Keratinocyte (primary cell): ENCODE results near the gene UCN2. TPM values are rescaled to one million over a fixed set of nuclear protein-coding genes. Genes with fewer than 3 reads are reported as not detected.

Source experiments
- DNase-seq: peaks from one replicate; pipeline ENCODE4 v3.0.0-alpha.2; 2011; ENCODE audit warnings: low read depth, missing footprints, low spot score
- FAIRE-seq: peaks from 2 replicates; lab custom pipeline; 2011; peaks lifted over from hg19 to GRCh38; lab: Jason Lieb, UNC
- H2AFZ ChIP-seq: 2 replicates; pipeline ENCODE4 v1.6.0; 2012; ENCODE audit warnings: low read length, control low read depth, inconsistent platforms; ENCODE audit not compliant: control insufficient read depth
- H3K27ac ChIP-seq: 2 replicates; pipeline ENCODE4 v1.5.1; 2011; ENCODE audit warnings: low read length; ENCODE audit not compliant: control insufficient read depth, insufficient read depth
- H3K27me3 ChIP-seq: 3 replicates; pipeline ENCODE4 v1.6.0; 2011; ENCODE audit warnings: low read length; ENCODE audit not compliant: control insufficient read depth, insufficient read depth; ENCODE audit errors: extremely low read depth
- H3K36me3 ChIP-seq, 2 experiments: 2 replicates in 1 of 2; 3 replicates in 1 of 2; pipeline ENCODE4 v1.5.1; 2011; ENCODE audit warnings: low read length in 2 of 2, mild to moderate bottlenecking in 1 of 2; ENCODE audit not compliant: control insufficient read depth in 2 of 2, insufficient read depth in 2 of 2; ENCODE audit errors: extremely low read depth in 1 of 2
- H3K4me1 ChIP-seq: 3 replicates; pipeline ENCODE4 v1.5.1; 2011; ENCODE audit warnings: low read length; ENCODE audit not compliant: control insufficient read depth, insufficient read depth; ENCODE audit errors: extremely low read depth
- H3K4me2 ChIP-seq: 3 replicates; pipeline ENCODE4 v1.6.0; 2011; ENCODE audit warnings: low read depth, low read length; ENCODE audit not compliant: control insufficient read depth, insufficient read depth; ENCODE audit errors: extremely low read depth
- H3K4me3 ChIP-seq, 3 experiments: fragments of 200-600 bp in 1 of 3; sonication (generic) in 1 of 3; 2 replicates in 2 of 3; 3 replicates in 1 of 3; pipeline ENCODE4 v1.5.1; 2011 to 2016; ENCODE audit warnings: low read length in 3 of 3, mild to moderate bottlenecking in 3 of 3, control low read depth in 2 of 3, inconsistent platforms in 1 of 3, low read depth in 1 of 3, mixed read lengths in 1 of 3, mixed run types in 1 of 3, moderate library complexity in 1 of 3; ENCODE audit not compliant: control insufficient read depth in 2 of 3, insufficient read depth in 2 of 3; ENCODE audit errors: extremely low read depth in 1 of 3
- H3K79me2 ChIP-seq: 2 replicates; pipeline ENCODE4 v1.6.0; 2012; ENCODE audit warnings: low read length; ENCODE audit not compliant: control insufficient read depth, insufficient read depth
- H3K9ac ChIP-seq: 3 replicates; pipeline ENCODE4 v1.6.0; 2011; ENCODE audit warnings: low read length; ENCODE audit not compliant: control insufficient read depth, insufficient read depth; ENCODE audit errors: extremely low read depth
- H3K9me1 ChIP-seq: 3 replicates; pipeline ENCODE4 v1.6.0; 2011; ENCODE audit warnings: low read length; ENCODE audit not compliant: control insufficient read depth, insufficient read depth; ENCODE audit errors: extremely low read depth
- H3K9me3 ChIP-seq: 2 replicates; pipeline ENCODE4 v1.5.1; 2012; ENCODE audit warnings: low read depth, low read length; ENCODE audit not compliant: control insufficient read depth
- H4K20me1 ChIP-seq: 3 replicates; pipeline ENCODE4 v1.6.0; 2011; ENCODE audit warnings: low read length; ENCODE audit not compliant: control insufficient read depth, insufficient read depth; ENCODE audit errors: extremely low read depth
- CTCF ChIP-seq, 3 experiments: IDR thresholded peaks in 1 of 3; conservative IDR thresholded peaks in 1 of 3; optimal IDR thresholded peaks in 1 of 3; 2 replicates in 2 of 3; 3 replicates in 1 of 3; pipeline versions ENCODE3 to v1.5.1; 2011; ENCODE audit warnings: low read length in 3 of 3, mild to moderate bottlenecking in 3 of 3, moderate library complexity in 2 of 3, control low read depth in 1 of 3, inconsistent platforms in 1 of 3; ENCODE audit not compliant: insufficient read depth in 2 of 3; ENCODE audit errors: extremely low read depth in 1 of 3
- EZH2 ChIP-seq: IDR thresholded peaks from one replicate; pipeline ENCODE4 v1.6.1; 2012; ENCODE audit warnings: inconsistent platforms, mild to moderate bottlenecking, low read length, moderate library complexity
- dilution Hi-C: fragments of 300-500 bp; cut with MboI; formaldehyde crosslinking; loops from one replicate; pipeline ENCODE4 v1.7.0; 2020; ENCODE audit warnings: low sequenced_read_pairs; ENCODE audit not compliant: extremely low pct_ligation_motif_present
- polyA plus RNA-seq, 5 experiments: library from polyadenylated mRNA; depleted of rRNA in 3 of 5; stranded (reverse) in 3 of 5; stranded (forward) in 1 of 5; unstranded in 1 of 5; fragments of >200 nt; gene quantifications; 1 replicate in 1 of 5; 2 replicates in 3 of 5; 3 replicates in 1 of 5; pipeline versions ENCODE4 v1.2.1 to v1.2.3, GENCODE V29; 2011 to 2012; ENCODE audit warnings: missing spikeins in 2 of 5, low read depth in 1 of 5, low replicate concordance in 1 of 5

The UCN2 gene
- polyA plus RNA-seq, 1 donor (not counting 4 experiments of a cell fraction or from before 2014, with no cell fraction given): 5.7 TPM

GRCh38 chr3:48595526-48596121 is 32.0 kb upstream of the UCN2 start:
- Histone ChIP-seq H3K4me2 (peak overlapping the region; percentile 98), H4K20me1 (peaks cover 12% of the 10 kb centered on the region), H2AFZ (no peak overlapping the region), H3K79me2 (peaks cover 45% of the 10 kb centered on the region), H3K36me3 (peaks cover 25 to 45% of the 10 kb centered on the region in 2 experiments), H3K4me1 (peaks cover 81% of the 10 kb centered on the region), H3K27ac (peak overlapping the region; percentile 98), H3K4me3 (peak overlapping the region; percentile 60 to 95 (median 91)), H3K27me3 (no peaks in the 10 kb centered on the region), H3K9me1 (peaks cover 2% of the 10 kb centered on the region), H3K9ac (peak overlapping the region; percentile 93), H3K9me3 (no peaks in the 10 kb centered on the region)
- dilution Hi-C loops: no loop called here
- DNase-seq (peak; percentile 100), FAIRE-seq (peak; percentile 96)
- no peak for TF ChIP-seq CTCF (optimal IDR thresholded peaks at IDR 0.05 in 1 of 3, IDR thresholded peaks at IDR 0.05 in 1 of 3, conservative IDR thresholded peaks at IDR 0.05 in 1 of 3; ENCODE audit: extremely low read depth in 1 of 3, insufficient read depth in 2 of 3, low read length in 3 of 3)
- no peak for TF ChIP-seq EZH2

- H3K9me3 ChIP-seq: no peaks in the 10 kb centered on the region
- no peak for FAIRE-seq
- H3K4me3 ChIP-seq: peak within 1 kb of the TSS; percentile 60 to 95 (median 91)
- H4K20me1 ChIP-seq: peaks cover 16% of the 10 kb centered on the region
- H3K36me3 ChIP-seq: peaks cover 25 to 48% of the 10 kb centered on the region in 2 experiments
- peak; percentile 69 for DNase-seq
- dilution Hi-C loops: no loop called here
- H3K4me2 ChIP-seq: peak within 1 kb of the TSS; percentile 98
- H3K9ac ChIP-seq: peak within 1 kb of the TSS; percentile 93
- peaks cover 2% of the 10 kb centered on the region for H3K9me1 ChIP-seq
- H3K79me2 ChIP-seq: peaks cover 50% of the 10 kb centered on the region
- no peaks in the 10 kb centered on the region for H3K27me3 ChIP-seq
- TF ChIP-seq EZH2 (no peak), CTCF (optimal IDR thresholded peaks at IDR 0.05 in 1 of 3, IDR thresholded peaks at IDR 0.05 in 1 of 3, conservative IDR thresholded peaks at IDR 0.05 in 1 of 3; ENCODE audit: extremely low read depth in 1 of 3, insufficient read depth in 2 of 3, low read length in 3 of 3) (no peak)
- H3K4me1 ChIP-seq: peaks cover 78% of the 10 kb centered on the region
- H2AFZ ChIP-seq: no peak within 1 kb of the TSS
- peak within 1 kb of the TSS; percentile 98 for H3K27ac ChIP-seq
These were observed 31.5 kb upstream of the UCN2 start, which contains the start of gene COL7A1 for GRCh38 chr3:48595075-48595525. Gene COL7A1, minus strand, starts transcription at chr3:48595329. Its CDS starts 170 bp downstream, at chr3:48595159.
